Fibroblast of lung (primary cell): Measurements from ENCODE around the gene ZNF593.

Source experiments
- EZH2 ChIP-seq: IDR thresholded peaks from 2 replicates; pipeline ENCODE4 v1.5.1; 2012; ENCODE audit warnings: low read length, control low read depth, mild to moderate bottlenecking; ENCODE audit errors: missing control alignments
- TF ChIP-seq, protein P1 (sequence below), 2 donors: IDR thresholded peaks in 1 of 2; conservative IDR thresholded peaks in 1 of 2; 1 replicate in 1 of 2; 2 replicates in 1 of 2; pipeline ENCODE4 v1.5.1; 2011 to 2012; ENCODE audit warnings: low read length in 2 of 2, control low read depth in 1 of 2, inconsistent platforms in 1 of 2, low read depth in 1 of 2, mild to moderate bottlenecking in 1 of 2

DNA sequence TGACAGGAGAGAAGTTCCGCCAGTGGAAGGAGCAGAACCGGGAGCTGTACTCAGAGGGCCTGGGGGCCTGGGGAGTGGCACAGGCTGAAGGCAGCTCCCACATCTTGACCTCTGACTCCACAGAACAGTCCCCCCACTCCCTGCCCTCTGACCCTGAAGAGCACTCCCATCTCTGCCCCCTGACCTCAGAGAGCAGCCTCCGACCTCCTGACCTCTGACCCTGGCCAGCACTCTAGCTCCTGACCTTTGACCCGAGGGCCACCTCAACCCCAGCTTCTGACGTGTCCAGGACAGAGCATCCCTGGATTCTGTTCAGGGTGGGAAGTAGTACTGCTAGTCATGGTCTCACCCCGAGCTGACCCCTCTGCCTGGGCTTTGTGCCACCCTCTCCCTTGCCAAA is 19.6 kb downstream of the ZNF593 start:
- TF ChIP-seq, protein P1, sequence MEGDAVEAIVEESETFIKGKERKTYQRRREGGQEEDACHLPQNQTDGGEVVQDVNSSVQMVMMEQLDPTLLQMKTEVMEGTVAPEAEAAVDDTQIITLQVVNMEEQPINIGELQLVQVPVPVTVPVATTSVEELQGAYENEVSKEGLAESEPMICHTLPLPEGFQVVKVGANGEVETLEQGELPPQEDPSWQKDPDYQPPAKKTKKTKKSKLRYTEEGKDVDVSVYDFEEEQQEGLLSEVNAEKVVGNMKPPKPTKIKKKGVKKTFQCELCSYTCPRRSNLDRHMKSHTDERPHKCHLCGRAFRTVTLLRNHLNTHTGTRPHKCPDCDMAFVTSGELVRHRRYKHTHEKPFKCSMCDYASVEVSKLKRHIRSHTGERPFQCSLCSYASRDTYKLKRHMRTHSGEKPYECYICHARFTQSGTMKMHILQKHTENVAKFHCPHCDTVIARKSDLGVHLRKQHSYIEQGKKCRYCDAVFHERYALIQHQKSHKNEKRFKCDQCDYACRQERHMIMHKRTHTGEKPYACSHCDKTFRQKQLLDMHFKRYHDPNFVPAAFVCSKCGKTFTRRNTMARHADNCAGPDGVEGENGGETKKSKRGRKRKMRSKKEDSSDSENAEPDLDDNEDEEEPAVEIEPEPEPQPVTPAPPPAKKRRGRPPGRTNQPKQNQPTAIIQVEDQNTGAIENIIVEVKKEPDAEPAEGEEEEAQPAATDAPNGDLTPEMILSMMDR (conservative IDR thresholded peaks at IDR 0.05 in 1 of 2, IDR thresholded peaks at IDR 0.05 in 1 of 2; ENCODE audit: low read depth in 1 of 2, low read length in 2 of 2), result no peak
- TF ChIP-seq EZH2, result no peak
